ENCODE data around the gene PLEKHH2. TPM values are rescaled to one million over a fixed set of nuclear protein-coding genes. Genes with fewer than 3 reads are reported as not detected.

The PLEKHH2 gene
- total and polyA plus RNA-seq, 4 donors = 2.5 to 311 (median 18.3) TPM

- H3K27me3 ChIP-seq (ENCODE audit: control insufficient read depth in 3 of 3, insufficient read depth in 3 of 3, low read length in 2 of 3) = no peaks in the 10 kb centered on the region
- TF ChIP-seq, protein P1, sequence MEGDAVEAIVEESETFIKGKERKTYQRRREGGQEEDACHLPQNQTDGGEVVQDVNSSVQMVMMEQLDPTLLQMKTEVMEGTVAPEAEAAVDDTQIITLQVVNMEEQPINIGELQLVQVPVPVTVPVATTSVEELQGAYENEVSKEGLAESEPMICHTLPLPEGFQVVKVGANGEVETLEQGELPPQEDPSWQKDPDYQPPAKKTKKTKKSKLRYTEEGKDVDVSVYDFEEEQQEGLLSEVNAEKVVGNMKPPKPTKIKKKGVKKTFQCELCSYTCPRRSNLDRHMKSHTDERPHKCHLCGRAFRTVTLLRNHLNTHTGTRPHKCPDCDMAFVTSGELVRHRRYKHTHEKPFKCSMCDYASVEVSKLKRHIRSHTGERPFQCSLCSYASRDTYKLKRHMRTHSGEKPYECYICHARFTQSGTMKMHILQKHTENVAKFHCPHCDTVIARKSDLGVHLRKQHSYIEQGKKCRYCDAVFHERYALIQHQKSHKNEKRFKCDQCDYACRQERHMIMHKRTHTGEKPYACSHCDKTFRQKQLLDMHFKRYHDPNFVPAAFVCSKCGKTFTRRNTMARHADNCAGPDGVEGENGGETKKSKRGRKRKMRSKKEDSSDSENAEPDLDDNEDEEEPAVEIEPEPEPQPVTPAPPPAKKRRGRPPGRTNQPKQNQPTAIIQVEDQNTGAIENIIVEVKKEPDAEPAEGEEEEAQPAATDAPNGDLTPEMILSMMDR (IDR thresholded peaks at IDR 0.05; ENCODE audit: control extremely low read depth, extremely low read depth) = no peak
- no peak for ATAC-seq (ENCODE audit: insufficient read depth, low FRiP score)
- no peak overlapping the region for H3K4me3 ChIP-seq
- peaks cover 0 to 8% (median 0%) of the 10 kb centered on the region in 5 donors for H3K4me1 ChIP-seq (ENCODE audit: control insufficient read depth in 5 of 5, insufficient read depth in 5 of 5, low read length in 5 of 5)
- no peak overlapping the region for H3K27ac ChIP-seq (ENCODE audit: low read depth in 1 of 2, low read length in 1 of 2)
- no peak overlapping the region for H3K9ac ChIP-seq (ENCODE audit: insufficient read depth in 1 of 2, low read length in 2 of 2)
- H3K9me3 ChIP-seq (ENCODE audit: control insufficient read depth in 4 of 4, insufficient read depth in 3 of 4, low read length in 3 of 4) = no peaks in the 10 kb centered on the region
- peaks cover 0 to 51% (median 23%) of the 10 kb centered on the region in 4 donors for H3K36me3 ChIP-seq (ENCODE audit: control insufficient read depth in 4 of 4, insufficient read depth in 4 of 4, low read length in 4 of 4)
- DNase-seq = no peak
Observed at GRCh38 chr2:43759195-43759594, 122.1 kb downstream of the PLEKHH2 start.

DNA sequence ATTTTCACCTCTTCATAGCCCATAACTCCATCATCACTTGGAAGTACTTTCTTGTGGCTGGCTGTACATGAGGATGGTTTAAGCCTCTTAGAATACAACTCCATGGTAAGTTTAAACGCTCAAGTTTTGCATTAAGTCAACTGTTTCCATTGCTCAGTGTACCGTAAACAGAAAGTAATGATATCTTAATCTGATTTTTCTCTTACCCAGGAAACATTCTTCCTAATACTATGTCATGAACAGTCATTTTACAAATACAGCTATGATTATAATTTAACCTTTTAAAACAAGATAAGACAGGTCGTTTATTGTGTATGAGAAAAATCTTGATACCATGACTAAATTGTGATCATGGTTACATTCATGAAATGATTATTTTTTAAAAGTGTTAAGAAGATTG is 125.2 kb downstream of the PLEKHH2 start:
- TF ChIP-seq, protein P1 (IDR thresholded peaks at IDR 0.05; ENCODE audit: control extremely low read depth, extremely low read depth) = no peak
- no peaks in the 10 kb centered on the region for H3K27me3 ChIP-seq (ENCODE audit: control insufficient read depth in 3 of 3, insufficient read depth in 3 of 3, low read length in 2 of 3)
- ATAC-seq (ENCODE audit: insufficient read depth, low FRiP score) (no peak), DNase-seq (no peak)
- no peak overlapping the region for H3K9ac ChIP-seq (ENCODE audit: insufficient read depth in 1 of 2, low read length in 2 of 2)
- peaks cover 0 to 51% (median 21%) of the 10 kb centered on the region in 4 donors for H3K36me3 ChIP-seq (ENCODE audit: control insufficient read depth in 4 of 4, insufficient read depth in 4 of 4, low read length in 4 of 4)
- 63 to 84% methylated on average over 3 of the region's 3 CpGs for WGBS, 2 donors
- no peak overlapping the region for H3K4me3 ChIP-seq
- peaks cover 0 to 2% (median 0%) of the 10 kb centered on the region in 4 donors for H3K9me3 ChIP-seq (ENCODE audit: control insufficient read depth in 4 of 4, insufficient read depth in 3 of 4, low read length in 3 of 4)
- H3K4me1 ChIP-seq (ENCODE audit: control insufficient read depth in 5 of 5, insufficient read depth in 5 of 5, low read length in 5 of 5) = peaks cover 0 to 10% (median 0%) of the 10 kb centered on the region in 5 donors
- H3K27ac ChIP-seq (ENCODE audit: low read depth in 1 of 2, low read length in 1 of 2) = no peak overlapping the region

DNA sequence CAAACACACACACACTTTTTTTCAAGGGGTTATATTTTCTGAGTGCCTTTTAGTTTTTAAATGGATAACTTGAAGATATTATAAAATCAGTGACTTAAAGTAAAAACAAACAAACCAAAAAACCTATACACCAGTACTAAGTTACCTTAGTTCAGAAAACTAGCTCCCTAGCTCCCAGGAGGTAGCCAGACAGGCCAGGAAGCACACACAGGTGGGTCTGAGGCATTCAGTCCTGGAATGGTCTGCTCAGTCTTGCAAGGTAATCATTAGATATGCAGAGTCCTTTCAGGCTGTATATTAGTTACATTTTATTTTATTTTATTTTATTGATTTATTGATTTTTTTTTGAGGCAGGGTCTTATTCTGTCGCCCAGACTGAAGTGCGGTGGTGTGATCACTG is 126.0 kb downstream of the PLEKHH2 start:
- WGBS, 2 donors = 94 to 95% methylated on average over 2 of the region's 2 CpGs
- DNase-seq = no peak
- peaks cover 0 to 57% (median 21%) of the 10 kb centered on the region in 4 donors for H3K36me3 ChIP-seq (ENCODE audit: control insufficient read depth in 4 of 4, insufficient read depth in 4 of 4, low read length in 4 of 4)
- TF ChIP-seq, protein P1 (IDR thresholded peaks at IDR 0.05; ENCODE audit: control extremely low read depth, extremely low read depth) = no peak
- ATAC-seq (ENCODE audit: insufficient read depth, low FRiP score) = no peak
- H3K9ac ChIP-seq (ENCODE audit: insufficient read depth in 1 of 2, low read length in 2 of 2) = no peak overlapping the region
- H3K9me3 ChIP-seq (ENCODE audit: control insufficient read depth in 4 of 4, insufficient read depth in 3 of 4, low read length in 3 of 4) = peaks cover 0 to 2% (median 0%) of the 10 kb centered on the region in 4 donors
- no peak overlapping the region for H3K4me3 ChIP-seq
- H3K27ac ChIP-seq (ENCODE audit: low read depth in 1 of 2, low read length in 1 of 2) = no peak overlapping the region
- peaks cover 0 to 15% (median 0%) of the 10 kb centered on the region in 5 donors for H3K4me1 ChIP-seq (ENCODE audit: control insufficient read depth in 5 of 5, insufficient read depth in 5 of 5, low read length in 5 of 5)
- no peaks in the 10 kb centered on the region for H3K27me3 ChIP-seq (ENCODE audit: control insufficient read depth in 3 of 3, insufficient read depth in 3 of 3, low read length in 2 of 3)

All from lung (tissue), 12 donors.